Endodermal cell (in vitro differentiated cells): ENCODE data around the gene OR2L13. TPM values are rescaled to one million over a fixed set of nuclear protein-coding genes. Genes with fewer than 3 reads are reported as not detected.

Source experiments
- DNase-seq: peaks from one replicate; pipeline ENCODE4 v3.0.0-alpha.2; 2017
- H3K27ac ChIP-seq: 2 replicates; pipeline ENCODE4 v1.5.1; 2013; ENCODE audit warnings: mild to moderate bottlenecking, low read depth, low read length, moderate library complexity
- H3K27me3 ChIP-seq: 2 replicates; pipeline ENCODE4 v1.6.1; 2013; ENCODE audit warnings: mild to moderate bottlenecking, low read length, moderate library complexity; ENCODE audit not compliant: insufficient read depth, control insufficient read depth, poor library complexity, severe bottlenecking
- H3K36me3 ChIP-seq: 2 replicates; pipeline ENCODE4 v1.7.0; 2013; ENCODE audit warnings: mild to moderate bottlenecking, low read length, moderate library complexity; ENCODE audit not compliant: control insufficient read depth, insufficient read depth
- H3K4me1 ChIP-seq: one replicate; pipeline ENCODE4 v1.7.0; 2013; ENCODE audit warnings: low read length; ENCODE audit not compliant: control insufficient read depth, insufficient read depth
- H3K4me3 ChIP-seq: 2 replicates; pipeline ENCODE4 v1.5.1; 2013; ENCODE audit warnings: mild to moderate bottlenecking, low read length, moderate library complexity
- H3K9ac ChIP-seq: 2 replicates; pipeline ENCODE4 v1.6.1; 2013; ENCODE audit warnings: mild to moderate bottlenecking, low read length, moderate library complexity; ENCODE audit not compliant: poor library complexity, severe bottlenecking; ENCODE audit errors: extremely low read depth
- H3K9me3 ChIP-seq: 2 replicates; pipeline ENCODE4 v1.6.1; 2013; ENCODE audit warnings: mild to moderate bottlenecking, low read length, moderate library complexity; ENCODE audit not compliant: control insufficient read depth
- H3K27ac Mint-ChIP-seq: 2 replicates; pipeline ENCODE4 v1.8.0; 2020; ENCODE audit warnings: mixed read lengths
- H3K27me3 Mint-ChIP-seq: 2 replicates; pipeline ENCODE4 v1.8.0; 2021; ENCODE audit warnings: mild to moderate bottlenecking, mixed read lengths; ENCODE audit not compliant: insufficient read depth
- H3K36me3 Mint-ChIP-seq: 2 replicates; pipeline ENCODE4 v1.8.0; 2020; ENCODE audit warnings: low read depth, mixed read lengths
- H3K4me1 Mint-ChIP-seq: 2 replicates; pipeline ENCODE4 v1.8.0; 2020; ENCODE audit warnings: mixed read lengths
- H3K4me3 Mint-ChIP-seq: 2 replicates; pipeline ENCODE4 v1.8.0; 2020; ENCODE audit warnings: mild to moderate bottlenecking, moderate library complexity, mixed read lengths
- H3K9me3 Mint-ChIP-seq: 2 replicates; pipeline ENCODE4 v1.8.0; 2020; ENCODE audit warnings: mild to moderate bottlenecking, mixed read lengths
- WGBS, 2 experiments: methylation state at CpG; one replicate each; pipeline versions ENCODE4 v1.1.5 to v1.1.7; 2013; ENCODE audit warnings: missing lambda C conversion rate in 2 of 2, mixed read lengths in 1 of 2; ENCODE audit not compliant: insufficient coverage in 1 of 2, insufficient read length in 1 of 2; 5-methylcytosine and 5-hydroxymethylcytosine counted together
- total RNA-seq, 2 donors: library from RNA; stranded (reverse); fragmentation: NEBNext Ultra II Directional in 1 of 2; extraction: Animal tissue kit (Norgen Biotek cat#: 25700) in 1 of 2; gene quantifications; 2 replicates in 1 of 2; 3 replicates in 1 of 2; pipeline ENCODE4 v1.2.1, GENCODE V29; 2021
- TF ChIP-seq, protein P1 (sequence below): fragments of 200-600 bp; sonication (generic); conservative IDR thresholded peaks from 2 replicates; pipeline ENCODE4 v1.5.0; 2021; ENCODE audit warnings: antibody characterized with exemption, mild to moderate bottlenecking

Gene OR2L13
- total RNA-seq, 2 donors from 2014 or later = not detected

DNA sequence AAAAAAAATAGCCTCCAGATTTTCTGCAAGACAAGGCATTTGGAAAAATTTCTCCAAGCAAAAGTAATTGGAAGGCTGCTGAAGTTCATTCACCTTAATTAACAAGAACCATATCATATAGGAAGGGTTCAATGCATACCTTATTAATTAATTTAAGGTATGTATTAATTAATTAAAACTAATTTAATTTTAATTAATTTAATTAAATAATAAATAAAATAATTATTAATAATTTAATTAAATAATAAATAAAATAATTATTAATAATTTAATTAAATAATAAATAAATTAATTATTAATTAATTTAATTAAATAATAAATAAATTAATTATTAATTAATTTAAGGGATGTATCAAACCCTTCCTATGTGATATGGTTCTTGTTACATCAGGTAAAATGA, 7.9 kb downstream of the OR2L13 start:
- no peaks in the 10 kb centered on the region for H3K36me3 ChIP-seq
- Mint-ChIP-seq H3K9me3 (peaks cover 87% of the 10 kb centered on the region), H3K27ac (no peak overlapping the region), H3K4me1 (no peaks in the 10 kb centered on the region), H3K36me3 (no peaks in the 10 kb centered on the region), H3K27me3 (no peaks in the 10 kb centered on the region), H3K4me3 (no peak overlapping the region)
- no peaks in the 10 kb centered on the region for H3K4me1 ChIP-seq
- TF ChIP-seq, protein P1, sequence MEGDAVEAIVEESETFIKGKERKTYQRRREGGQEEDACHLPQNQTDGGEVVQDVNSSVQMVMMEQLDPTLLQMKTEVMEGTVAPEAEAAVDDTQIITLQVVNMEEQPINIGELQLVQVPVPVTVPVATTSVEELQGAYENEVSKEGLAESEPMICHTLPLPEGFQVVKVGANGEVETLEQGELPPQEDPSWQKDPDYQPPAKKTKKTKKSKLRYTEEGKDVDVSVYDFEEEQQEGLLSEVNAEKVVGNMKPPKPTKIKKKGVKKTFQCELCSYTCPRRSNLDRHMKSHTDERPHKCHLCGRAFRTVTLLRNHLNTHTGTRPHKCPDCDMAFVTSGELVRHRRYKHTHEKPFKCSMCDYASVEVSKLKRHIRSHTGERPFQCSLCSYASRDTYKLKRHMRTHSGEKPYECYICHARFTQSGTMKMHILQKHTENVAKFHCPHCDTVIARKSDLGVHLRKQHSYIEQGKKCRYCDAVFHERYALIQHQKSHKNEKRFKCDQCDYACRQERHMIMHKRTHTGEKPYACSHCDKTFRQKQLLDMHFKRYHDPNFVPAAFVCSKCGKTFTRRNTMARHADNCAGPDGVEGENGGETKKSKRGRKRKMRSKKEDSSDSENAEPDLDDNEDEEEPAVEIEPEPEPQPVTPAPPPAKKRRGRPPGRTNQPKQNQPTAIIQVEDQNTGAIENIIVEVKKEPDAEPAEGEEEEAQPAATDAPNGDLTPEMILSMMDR = no peak
- H3K27ac ChIP-seq = no peak overlapping the region
- DNase-seq = no peak
- no peaks in the 10 kb centered on the region for H3K27me3 ChIP-seq
- H3K9ac ChIP-seq = no peak overlapping the region
- peaks cover 90% of the 10 kb centered on the region for H3K9me3 ChIP-seq
- no peak overlapping the region for H3K4me3 ChIP-seq

DNA sequence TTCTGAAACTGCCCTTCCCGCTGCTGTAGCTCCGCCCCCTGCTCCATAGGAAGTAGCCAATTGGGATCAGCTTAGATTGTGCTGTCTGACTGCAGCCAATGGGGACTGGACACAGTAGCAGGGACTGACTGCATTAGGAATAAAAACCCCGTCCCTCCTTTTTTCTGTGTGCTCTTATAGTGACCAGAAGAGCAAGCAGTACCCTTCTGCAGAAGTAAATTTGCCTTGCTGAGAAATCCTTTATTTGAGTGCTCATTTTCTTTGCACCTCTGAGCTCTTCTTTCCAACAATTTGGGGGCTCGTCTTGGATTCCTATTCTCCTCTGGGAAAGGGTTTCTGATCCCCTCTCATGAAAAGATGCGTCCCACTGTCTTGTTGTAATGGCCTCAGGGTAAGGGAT, 16.2 kb downstream of the OR2L13 start:
- Mint-ChIP-seq H3K36me3 (no peaks in the 10 kb centered on the region), H3K9me3 (peaks cover 76% of the 10 kb centered on the region), H3K4me3 (no peak overlapping the region), H3K27me3 (no peaks in the 10 kb centered on the region), H3K4me1 (no peaks in the 10 kb centered on the region), H3K27ac (no peak overlapping the region)
- TF ChIP-seq, protein P1 = no peak
- Histone ChIP-seq H3K9me3 (peaks cover 84% of the 10 kb centered on the region), H3K27ac (no peak overlapping the region), H3K4me3 (no peak overlapping the region), H3K27me3 (no peaks in the 10 kb centered on the region), H3K4me1 (no peaks in the 10 kb centered on the region), H3K36me3 (no peaks in the 10 kb centered on the region), H3K9ac (no peak overlapping the region)
- 72 to 77% methylated on average over 4 to 5 of the region's 5 CpGs for WGBS, 2 experiments
- DNase-seq = no peak

DNA sequence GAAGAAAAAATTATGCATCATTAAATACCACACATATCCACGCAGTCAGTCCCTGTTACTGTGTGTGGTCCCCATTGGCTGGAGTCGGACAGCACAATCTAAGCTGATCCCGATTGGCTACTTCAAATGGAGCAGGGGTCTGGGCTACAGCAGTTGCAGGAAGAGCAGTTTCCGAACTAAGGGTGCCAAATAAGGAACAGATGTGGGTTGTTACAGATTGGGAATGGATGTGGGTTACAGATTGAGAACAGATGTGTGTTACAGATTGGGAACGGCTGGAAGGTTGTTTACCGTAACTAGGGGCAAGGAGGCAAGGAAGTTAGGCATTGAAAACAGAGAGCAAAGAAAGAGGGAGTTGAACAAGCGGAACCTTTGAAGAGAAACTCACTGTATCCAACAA, 19.9 kb downstream of the OR2L13 start:
- Mint-ChIP-seq H3K27me3 (no peaks in the 10 kb centered on the region), H3K4me3 (no peak overlapping the region)
- 80% methylated on average over 6 of the region's 7 CpGs; no CpG with 5 or more reads in 1 of the 2 experiments for WGBS, 2 experiments

More for the DNA sequence above, 19.9 kb downstream of the OR2L13 start:
- H3K27ac Mint-ChIP-seq = no peak overlapping the region
- no peak overlapping the region for H3K4me3 ChIP-seq
- TF ChIP-seq, protein P1 = no peak
- DNase-seq = no peak
- H3K4me1 ChIP-seq = no peaks in the 10 kb centered on the region
- H3K36me3 ChIP-seq = no peaks in the 10 kb centered on the region
- peaks cover 56% of the 10 kb centered on the region for H3K9me3 Mint-ChIP-seq
- no peaks in the 10 kb centered on the region for H3K4me1 Mint-ChIP-seq
- peaks cover 58% of the 10 kb centered on the region for H3K9me3 ChIP-seq
- H3K9ac ChIP-seq = no peak overlapping the region
- no peak overlapping the region for H3K27ac ChIP-seq
- H3K27me3 ChIP-seq = no peaks in the 10 kb centered on the region
- H3K36me3 Mint-ChIP-seq = no peaks in the 10 kb centered on the region
